Measurements from ENCODE around the gene KCNH4. TPM values are rescaled to one million over a fixed set of nuclear protein-coding genes. Genes with fewer than 3 reads are reported as not detected.

The KCNH4 gene
- total and polyA plus RNA-seq, 9 of the 15 experiments (the other 6 are each of a cell fraction or from before 2014, with no cell fraction given), result 0.10 to 1.8 (median 0.50) TPM

DNA sequence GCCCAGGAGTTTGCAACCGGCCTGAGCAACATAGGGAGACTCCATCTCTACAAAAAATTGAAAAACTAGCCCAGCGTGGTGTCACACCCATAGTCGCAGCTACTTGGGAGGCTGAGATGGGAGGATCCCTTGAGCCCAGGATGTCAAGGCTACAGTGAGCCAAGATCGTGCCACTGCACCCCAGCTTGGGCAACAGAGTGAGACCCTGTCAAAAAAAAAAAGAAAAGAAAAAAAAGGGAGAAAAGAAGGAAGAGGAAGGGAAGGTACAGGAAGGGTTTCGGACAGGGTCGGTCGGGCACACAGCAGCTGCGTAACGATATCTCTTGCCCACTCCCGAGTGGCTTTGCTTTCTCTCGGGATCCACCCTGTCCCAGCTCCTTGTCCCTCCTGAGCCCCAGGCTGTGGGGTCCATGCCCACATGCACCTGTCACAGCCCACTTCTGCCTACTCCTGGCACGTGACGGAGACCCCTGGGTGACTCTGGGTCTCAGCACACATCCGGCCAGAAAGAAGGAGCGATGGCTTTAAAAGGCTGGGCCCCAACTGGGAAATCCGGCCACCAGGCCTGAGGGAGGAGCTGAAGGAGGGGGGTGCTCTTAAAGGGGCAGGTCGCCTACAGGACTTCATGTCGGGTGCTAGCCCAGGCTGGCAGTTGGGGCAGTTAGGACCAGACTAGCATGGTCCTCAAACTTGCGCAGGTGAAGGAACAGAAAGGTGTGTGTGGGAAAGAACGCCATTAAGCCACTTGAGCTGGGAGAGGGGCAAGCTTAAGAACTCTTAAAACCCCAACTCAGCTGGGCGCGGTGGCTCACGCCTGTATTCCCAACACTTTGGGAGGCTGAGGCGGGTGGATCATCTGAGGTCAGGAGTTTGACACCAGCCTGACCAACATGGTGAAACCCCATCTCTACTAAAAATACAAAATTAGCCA, 13.3 kb upstream of the KCNH4 start, which contains the start of gene GHDC (continued):
- TF ChIP-seq, protein P1, sequence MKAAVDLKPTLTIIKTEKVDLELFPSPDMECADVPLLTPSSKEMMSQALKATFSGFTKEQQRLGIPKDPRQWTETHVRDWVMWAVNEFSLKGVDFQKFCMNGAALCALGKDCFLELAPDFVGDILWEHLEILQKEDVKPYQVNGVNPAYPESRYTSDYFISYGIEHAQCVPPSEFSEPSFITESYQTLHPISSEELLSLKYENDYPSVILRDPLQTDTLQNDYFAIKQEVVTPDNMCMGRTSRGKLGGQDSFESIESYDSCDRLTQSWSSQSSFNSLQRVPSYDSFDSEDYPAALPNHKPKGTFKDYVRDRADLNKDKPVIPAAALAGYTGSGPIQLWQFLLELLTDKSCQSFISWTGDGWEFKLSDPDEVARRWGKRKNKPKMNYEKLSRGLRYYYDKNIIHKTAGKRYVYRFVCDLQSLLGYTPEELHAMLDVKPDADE (conservative IDR thresholded peaks at IDR 0.05; ENCODE audit: control insufficient read depth, low read depth, low read length), result no peak
- TF ChIP-seq ZNF146 (CRISPR knock-in tag; IDR thresholded peaks at IDR 0.05; ENCODE audit: unreplicated experiment) (no peak), MTA2 (IDR thresholded peaks at IDR 0.05; ENCODE audit: low read depth) (no peak), ZNF717 (CRISPR knock-in tag; IDR thresholded peaks at IDR 0.05) (no peak), FOS (IDR thresholded peaks at IDR 0.05; ENCODE audit: extremely low read depth, insufficient read length) (no peak), ZNF696 (CRISPR knock-in tag; conservative IDR thresholded peaks at IDR 0.05) (no peak), HNRNPLL (IDR thresholded peaks at IDR 0.05; ENCODE audit: low read depth, low read length, poor library complexity, severe bottlenecking) (no peak), HOXB6 (CRISPR knock-in tag; IDR thresholded peaks at IDR 0.05; ENCODE audit: borderline replicate concordance) (no peak), HNRNPK (IDR thresholded peaks at IDR 0.05; ENCODE audit: low read depth, low read length, poor library complexity, severe bottlenecking) (no peak), NR2C2 (CRISPR knock-in tag; IDR thresholded peaks at IDR 0.05) (no peak), NR2C2 (tag; IDR thresholded peaks at IDR 0.05) (no peak), TFAM (CRISPR knock-in tag; conservative IDR thresholded peaks at IDR 0.05) (no peak), ZNF75A (CRISPR knock-in tag; IDR thresholded peaks at IDR 0.05) (no peak), NBN (IDR thresholded peaks at IDR 0.05; ENCODE audit: low read depth) (no peak), ESRRB (CRISPR knock-in tag; IDR thresholded peaks at IDR 0.05; ENCODE audit: borderline replicate concordance) (no peak), ETV5 (CRISPR knock-in tag; IDR thresholded peaks at IDR 0.05; ENCODE audit: low read depth) (no peak), TAF15 (IDR thresholded peaks at IDR 0.05; ENCODE audit: low read depth, low read length) (no peak), TEAD1 (CRISPR knock-in tag; IDR thresholded peaks at IDR 0.05) (no peak)
- TF ChIP-seq, protein P2, sequence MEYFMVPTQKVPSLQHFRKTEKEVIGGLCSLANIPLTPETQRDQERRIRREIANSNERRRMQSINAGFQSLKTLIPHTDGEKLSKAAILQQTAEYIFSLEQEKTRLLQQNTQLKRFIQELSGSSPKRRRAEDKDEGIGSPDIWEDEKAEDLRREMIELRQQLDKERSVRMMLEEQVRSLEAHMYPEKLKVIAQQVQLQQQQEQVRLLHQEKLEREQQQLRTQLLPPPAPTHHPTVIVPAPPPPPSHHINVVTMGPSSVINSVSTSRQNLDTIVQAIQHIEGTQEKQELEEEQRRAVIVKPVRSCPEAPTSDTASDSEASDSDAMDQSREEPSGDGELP (CRISPR knock-in tag; IDR thresholded peaks at IDR 0.05; ENCODE audit: borderline replicate concordance), result peak; percentile 75; the same call in 1 of the 2 replicates
- TF ChIP-seq, protein P3, sequence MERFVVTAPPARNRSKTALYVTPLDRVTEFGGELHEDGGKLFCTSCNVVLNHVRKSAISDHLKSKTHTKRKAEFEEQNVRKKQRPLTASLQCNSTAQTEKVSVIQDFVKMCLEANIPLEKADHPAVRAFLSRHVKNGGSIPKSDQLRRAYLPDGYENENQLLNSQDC (CRISPR knock-in tag; IDR thresholded peaks at IDR 0.05), result no peak
- TF ChIP-seq, protein P4, sequence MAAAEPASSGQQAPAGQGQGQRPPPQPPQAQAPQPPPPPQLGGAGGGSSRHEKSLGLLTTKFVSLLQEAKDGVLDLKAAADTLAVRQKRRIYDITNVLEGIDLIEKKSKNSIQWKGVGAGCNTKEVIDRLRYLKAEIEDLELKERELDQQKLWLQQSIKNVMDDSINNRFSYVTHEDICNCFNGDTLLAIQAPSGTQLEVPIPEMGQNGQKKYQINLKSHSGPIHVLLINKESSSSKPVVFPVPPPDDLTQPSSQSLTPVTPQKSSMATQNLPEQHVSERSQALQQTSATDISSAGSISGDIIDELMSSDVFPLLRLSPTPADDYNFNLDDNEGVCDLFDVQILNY (CRISPR knock-in tag; IDR thresholded peaks at IDR 0.05), result no peak
- TF ChIP-seq, protein P5, sequence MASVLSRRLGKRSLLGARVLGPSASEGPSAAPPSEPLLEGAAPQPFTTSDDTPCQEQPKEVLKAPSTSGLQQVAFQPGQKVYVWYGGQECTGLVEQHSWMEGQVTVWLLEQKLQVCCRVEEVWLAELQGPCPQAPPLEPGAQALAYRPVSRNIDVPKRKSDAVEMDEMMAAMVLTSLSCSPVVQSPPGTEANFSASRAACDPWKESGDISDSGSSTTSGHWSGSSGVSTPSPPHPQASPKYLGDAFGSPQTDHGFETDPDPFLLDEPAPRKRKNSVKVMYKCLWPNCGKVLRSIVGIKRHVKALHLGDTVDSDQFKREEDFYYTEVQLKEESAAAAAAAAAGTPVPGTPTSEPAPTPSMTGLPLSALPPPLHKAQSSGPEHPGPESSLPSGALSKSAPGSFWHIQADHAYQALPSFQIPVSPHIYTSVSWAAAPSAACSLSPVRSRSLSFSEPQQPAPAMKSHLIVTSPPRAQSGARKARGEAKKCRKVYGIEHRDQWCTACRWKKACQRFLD (CRISPR knock-in tag; IDR thresholded peaks at IDR 0.05), result no peak

All from K562 (cell line).